Measurements from ENCODE around the gene SUN1.

Gene SUN1

GRCh38 chr7:826230-826917, 5.9 kb upstream of the SUN1 start:
- no peak for DNase-seq (ENCODE audit: low read depth)

DNA sequence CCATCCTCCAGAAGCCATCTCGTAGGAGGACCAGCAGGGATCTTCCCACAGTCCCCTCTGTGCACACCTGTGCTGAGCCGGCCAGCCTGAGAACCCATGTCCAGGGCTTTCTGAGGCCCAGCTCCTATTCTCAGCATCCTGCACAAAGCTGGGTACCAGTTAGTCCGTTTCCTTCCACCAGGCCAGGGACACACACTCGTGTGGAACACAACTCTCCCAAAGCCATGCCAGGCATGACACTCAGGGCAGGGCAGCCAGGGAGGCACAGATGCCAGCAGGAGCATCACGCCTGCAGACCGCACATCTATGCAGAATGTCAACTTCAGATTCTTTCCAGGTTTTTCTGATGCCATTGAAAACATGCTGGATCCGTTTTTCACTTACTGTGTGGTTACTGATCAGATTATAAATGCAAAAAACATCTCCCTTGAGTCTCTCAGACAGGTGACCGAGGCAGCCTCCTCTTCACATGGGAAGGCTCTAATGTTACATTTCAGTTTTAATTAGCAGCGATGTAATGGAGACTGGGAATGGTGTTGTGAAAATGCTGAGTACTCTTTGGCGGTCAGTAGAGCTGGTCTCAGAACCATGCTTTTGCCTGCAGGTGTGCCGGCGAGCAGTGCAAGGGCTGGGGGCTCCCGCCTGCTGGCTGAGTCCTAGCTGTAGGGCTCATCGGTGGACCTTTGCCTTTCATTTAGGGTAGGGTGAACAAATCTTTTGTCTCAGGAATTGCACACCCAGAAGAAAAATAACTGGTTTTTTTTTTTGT, 3.3 kb upstream of the SUN1 start:
- no peak for DNase-seq (ENCODE audit: low read depth)
- no peak overlapping the region for H3K4me3 ChIP-seq (ENCODE audit: low read depth, low read length)
- TF ChIP-seq, protein P1, sequence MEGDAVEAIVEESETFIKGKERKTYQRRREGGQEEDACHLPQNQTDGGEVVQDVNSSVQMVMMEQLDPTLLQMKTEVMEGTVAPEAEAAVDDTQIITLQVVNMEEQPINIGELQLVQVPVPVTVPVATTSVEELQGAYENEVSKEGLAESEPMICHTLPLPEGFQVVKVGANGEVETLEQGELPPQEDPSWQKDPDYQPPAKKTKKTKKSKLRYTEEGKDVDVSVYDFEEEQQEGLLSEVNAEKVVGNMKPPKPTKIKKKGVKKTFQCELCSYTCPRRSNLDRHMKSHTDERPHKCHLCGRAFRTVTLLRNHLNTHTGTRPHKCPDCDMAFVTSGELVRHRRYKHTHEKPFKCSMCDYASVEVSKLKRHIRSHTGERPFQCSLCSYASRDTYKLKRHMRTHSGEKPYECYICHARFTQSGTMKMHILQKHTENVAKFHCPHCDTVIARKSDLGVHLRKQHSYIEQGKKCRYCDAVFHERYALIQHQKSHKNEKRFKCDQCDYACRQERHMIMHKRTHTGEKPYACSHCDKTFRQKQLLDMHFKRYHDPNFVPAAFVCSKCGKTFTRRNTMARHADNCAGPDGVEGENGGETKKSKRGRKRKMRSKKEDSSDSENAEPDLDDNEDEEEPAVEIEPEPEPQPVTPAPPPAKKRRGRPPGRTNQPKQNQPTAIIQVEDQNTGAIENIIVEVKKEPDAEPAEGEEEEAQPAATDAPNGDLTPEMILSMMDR (IDR thresholded peaks at IDR 0.05; ENCODE audit: low read depth, low read length, missing control alignments) = no peak
- in situ Hi-C loops (cut with HindIII; ENCODE audit: low sequenced_read_pairs) = no loop called here

More at GRCh38 chr7:826230-826917, 5.9 kb upstream of the SUN1 start:
- TF ChIP-seq, protein P1 (IDR thresholded peaks at IDR 0.05; ENCODE audit: low read depth, low read length, missing control alignments) = no peak
- no peak overlapping the region for H3K4me3 ChIP-seq (ENCODE audit: low read depth, low read length)
- in situ Hi-C loops (cut with HindIII; ENCODE audit: low sequenced_read_pairs) = no loop called here

- in situ Hi-C loops (cut with HindIII; ENCODE audit: low sequenced_read_pairs) = no loop called here
- no peak for DNase-seq (ENCODE audit: low read depth)
- TF ChIP-seq, protein P1 (IDR thresholded peaks at IDR 0.05; ENCODE audit: low read depth, low read length, missing control alignments) = no peak
- H3K4me3 ChIP-seq (ENCODE audit: low read depth, low read length) = no peak overlapping the region
Observed at GRCh38 chr7:830069-830468, 2.2 kb upstream of the SUN1 start.

DNA sequence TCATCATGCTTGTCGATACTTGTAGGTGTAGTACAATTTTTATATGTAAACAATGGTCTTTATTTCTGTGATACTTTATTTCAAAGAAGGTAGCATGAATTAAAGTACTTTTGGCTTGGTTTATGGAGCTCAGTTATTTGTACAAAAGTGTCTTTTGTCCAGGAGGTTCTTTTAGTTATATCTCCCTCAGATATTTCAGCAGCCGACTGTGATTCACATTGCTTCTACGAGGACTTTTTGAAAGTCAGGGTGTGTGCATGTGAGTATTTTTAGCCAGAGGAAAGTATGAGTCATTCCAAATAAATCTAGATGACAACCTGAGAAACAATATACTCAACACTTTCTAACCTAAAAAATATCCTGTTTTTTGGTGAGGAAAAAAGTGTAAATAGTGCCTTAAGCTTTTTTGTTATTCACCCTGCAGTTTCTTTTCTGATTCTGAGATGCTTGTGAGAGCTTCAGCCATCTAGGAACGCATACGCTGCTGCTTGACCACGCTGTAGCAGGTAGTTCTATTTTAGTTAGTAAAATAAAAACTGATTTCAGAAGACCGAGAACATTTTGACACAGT, 595 bp upstream of the SUN1 start:
- DNase-seq (ENCODE audit: low read depth) = peak; percentile 82
- in situ Hi-C loops (cut with HindIII; ENCODE audit: low sequenced_read_pairs) = no loop called here
- H3K4me3 ChIP-seq (ENCODE audit: low read depth, low read length) = peak overlapping the region; percentile 14
- TF ChIP-seq, protein P1 (IDR thresholded peaks at IDR 0.05; ENCODE audit: low read depth, low read length, missing control alignments) = no peak

DNA sequence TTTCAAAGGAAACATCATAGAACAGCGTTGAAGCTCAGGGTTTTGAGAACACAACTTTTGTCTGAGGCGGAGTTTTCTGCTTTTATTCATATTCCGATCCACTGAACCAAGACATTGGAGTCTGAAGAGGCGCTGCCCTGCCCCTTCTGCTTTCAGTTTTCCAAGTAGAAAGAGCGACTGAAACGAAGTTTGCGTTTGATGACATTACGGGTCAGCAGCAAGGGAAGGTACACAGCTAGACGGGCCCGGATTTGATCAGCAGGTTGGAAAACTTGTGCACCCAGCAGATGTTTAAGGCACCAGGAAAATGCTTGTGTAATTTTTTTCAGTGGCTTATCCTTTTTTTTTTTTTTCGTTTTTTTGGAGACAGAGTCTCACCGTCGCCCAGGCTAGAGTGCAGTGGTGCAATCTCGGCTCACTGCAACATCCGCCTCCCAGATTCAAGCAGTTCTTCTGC, 720 bp downstream of the SUN1 start:
- TF ChIP-seq, protein P1 (IDR thresholded peaks at IDR 0.05; ENCODE audit: low read depth, low read length, missing control alignments) = no peak
- in situ Hi-C loops (cut with HindIII; ENCODE audit: low sequenced_read_pairs) = no loop called here
- no peak for DNase-seq (ENCODE audit: low read depth)
- H3K4me3 ChIP-seq (ENCODE audit: low read depth, low read length) = no peak overlapping the region

GRCh38 chr7:833601-834258, 1.5 kb downstream of the SUN1 start:
- DNase-seq (ENCODE audit: low read depth) = no peak
- in situ Hi-C loops (cut with HindIII; ENCODE audit: low sequenced_read_pairs) = no loop called here
- TF ChIP-seq, protein P1 (IDR thresholded peaks at IDR 0.05; ENCODE audit: low read depth, low read length, missing control alignments) = no peak
- no peak overlapping the region for H3K4me3 ChIP-seq (ENCODE audit: low read depth, low read length)

All from astrocyte of the cerebellum (primary cell).